ENCODE data around the gene SF3B5. TPM values are rescaled to one million over a fixed set of nuclear protein-coding genes. Genes with fewer than 3 reads are reported as not detected.

The SF3B5 gene
- polyA plus RNA-seq, 1 donor (not counting 4 experiments of a cell fraction or from before 2014, with no cell fraction given): 199 TPM

DNA sequence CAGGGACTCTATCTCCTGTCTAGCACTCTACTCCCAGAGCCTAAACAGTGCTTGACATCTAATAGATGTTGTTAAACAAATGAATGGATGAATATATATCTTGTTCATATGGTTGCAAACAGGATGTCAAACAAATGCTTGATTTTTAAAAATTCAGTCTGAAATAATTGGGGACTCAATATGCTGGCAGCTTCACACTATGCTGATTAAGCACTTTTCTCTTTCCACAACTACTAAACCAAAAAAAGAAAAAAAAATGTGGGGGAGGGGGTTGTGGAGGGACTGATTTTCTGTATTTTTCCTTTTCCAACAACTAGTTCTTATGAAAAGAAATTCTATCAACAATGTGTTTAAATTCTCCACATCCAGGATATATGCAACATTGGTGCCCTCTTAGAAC, 42.9 kb downstream of the SF3B5 start:
- FAIRE-seq (no peak), DNase-seq (ENCODE audit: low read depth, low spot score) (no peak)
- no peaks in the 10 kb centered on the region for H3K27me3 ChIP-seq (ENCODE audit: control insufficient read depth, extremely low read depth, insufficient read depth, low read length)
- no peak overlapping the region for H3K4me3 ChIP-seq (ENCODE audit: control insufficient read depth in 2 of 3, extremely low read depth in 1 of 3, insufficient read depth in 2 of 3, low read depth in 1 of 3, low read length in 3 of 3)
- no peaks in the 10 kb centered on the region for H3K9me3 ChIP-seq (ENCODE audit: control insufficient read depth, low read depth, low read length)
- no peak overlapping the region for H3K27ac ChIP-seq (ENCODE audit: control insufficient read depth, insufficient read depth, low read length)
- no peaks in the 10 kb centered on the region for H4K20me1 ChIP-seq (ENCODE audit: control insufficient read depth, extremely low read depth, insufficient read depth, low read length)
- no peaks in the 10 kb centered on the region for H3K79me2 ChIP-seq (ENCODE audit: control insufficient read depth, insufficient read depth, low read length)
- no peak overlapping the region for H3K4me2 ChIP-seq (ENCODE audit: control insufficient read depth, extremely low read depth, insufficient read depth, low read depth, low read length)
- no peaks in the 10 kb centered on the region for H3K9me1 ChIP-seq (ENCODE audit: control insufficient read depth, extremely low read depth, insufficient read depth, low read length)
- no peak overlapping the region for H3K9ac ChIP-seq (ENCODE audit: control insufficient read depth, extremely low read depth, insufficient read depth, low read length)
- no peaks in the 10 kb centered on the region for H3K4me1 ChIP-seq (ENCODE audit: control insufficient read depth, extremely low read depth, insufficient read depth, low read length)
- dilution Hi-C loops (cut with MboI; ENCODE audit: extremely low pct_ligation_motif_present, low sequenced_read_pairs): no loop called here
- H3K36me3 ChIP-seq (ENCODE audit: control insufficient read depth in 2 of 2, extremely low read depth in 1 of 2, insufficient read depth in 2 of 2, low read length in 2 of 2): no peaks in the 10 kb centered on the region
- no peak for TF ChIP-seq EZH2 (IDR thresholded peaks at IDR 0.05; ENCODE audit: low read length)
- TF ChIP-seq, protein P1, sequence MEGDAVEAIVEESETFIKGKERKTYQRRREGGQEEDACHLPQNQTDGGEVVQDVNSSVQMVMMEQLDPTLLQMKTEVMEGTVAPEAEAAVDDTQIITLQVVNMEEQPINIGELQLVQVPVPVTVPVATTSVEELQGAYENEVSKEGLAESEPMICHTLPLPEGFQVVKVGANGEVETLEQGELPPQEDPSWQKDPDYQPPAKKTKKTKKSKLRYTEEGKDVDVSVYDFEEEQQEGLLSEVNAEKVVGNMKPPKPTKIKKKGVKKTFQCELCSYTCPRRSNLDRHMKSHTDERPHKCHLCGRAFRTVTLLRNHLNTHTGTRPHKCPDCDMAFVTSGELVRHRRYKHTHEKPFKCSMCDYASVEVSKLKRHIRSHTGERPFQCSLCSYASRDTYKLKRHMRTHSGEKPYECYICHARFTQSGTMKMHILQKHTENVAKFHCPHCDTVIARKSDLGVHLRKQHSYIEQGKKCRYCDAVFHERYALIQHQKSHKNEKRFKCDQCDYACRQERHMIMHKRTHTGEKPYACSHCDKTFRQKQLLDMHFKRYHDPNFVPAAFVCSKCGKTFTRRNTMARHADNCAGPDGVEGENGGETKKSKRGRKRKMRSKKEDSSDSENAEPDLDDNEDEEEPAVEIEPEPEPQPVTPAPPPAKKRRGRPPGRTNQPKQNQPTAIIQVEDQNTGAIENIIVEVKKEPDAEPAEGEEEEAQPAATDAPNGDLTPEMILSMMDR (optimal IDR thresholded peaks at IDR 0.05 in 1 of 3, IDR thresholded peaks at IDR 0.05 in 1 of 3, conservative IDR thresholded peaks at IDR 0.05 in 1 of 3; ENCODE audit: extremely low read depth in 1 of 3, insufficient read depth in 2 of 3, low read length in 3 of 3): no peak
- no peak overlapping the region for H2AFZ ChIP-seq (ENCODE audit: control insufficient read depth, low read length)

DNA sequence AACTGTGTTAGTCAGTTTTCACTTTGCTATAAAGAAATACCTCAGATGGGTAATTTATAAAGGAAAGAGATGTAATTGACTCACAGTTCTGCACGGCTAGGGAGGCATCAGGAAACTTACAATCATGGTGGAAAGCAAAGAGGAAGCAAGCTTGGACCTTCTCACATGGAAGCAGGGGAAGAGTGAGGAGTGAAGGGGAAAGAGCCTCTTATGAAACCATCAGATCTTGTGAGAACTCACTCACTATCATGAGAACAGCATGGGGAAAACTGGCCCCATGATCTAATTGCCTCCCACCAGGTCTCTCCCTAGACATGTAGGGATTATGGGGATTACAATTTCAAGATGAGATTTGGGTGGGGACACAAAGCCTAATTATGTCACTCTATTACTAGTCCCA, 46.0 kb downstream of the SF3B5 start:
- no peaks in the 10 kb centered on the region for H3K9me3 ChIP-seq (ENCODE audit: control insufficient read depth, low read depth, low read length)
- H3K9me1 ChIP-seq (ENCODE audit: control insufficient read depth, extremely low read depth, insufficient read depth, low read length): no peaks in the 10 kb centered on the region
- no peak overlapping the region for H3K27ac ChIP-seq (ENCODE audit: control insufficient read depth, insufficient read depth, low read length)
- H3K27me3 ChIP-seq (ENCODE audit: control insufficient read depth, extremely low read depth, insufficient read depth, low read length): no peaks in the 10 kb centered on the region
- no peak overlapping the region for H3K4me3 ChIP-seq (ENCODE audit: control insufficient read depth in 2 of 3, extremely low read depth in 1 of 3, insufficient read depth in 2 of 3, low read depth in 1 of 3, low read length in 3 of 3)
- no peak overlapping the region for H3K9ac ChIP-seq (ENCODE audit: control insufficient read depth, extremely low read depth, insufficient read depth, low read length)
- dilution Hi-C loops (cut with MboI; ENCODE audit: extremely low pct_ligation_motif_present, low sequenced_read_pairs): no loop called here
- no peaks in the 10 kb centered on the region for H3K4me1 ChIP-seq (ENCODE audit: control insufficient read depth, extremely low read depth, insufficient read depth, low read length)
- no peaks in the 10 kb centered on the region for H3K79me2 ChIP-seq (ENCODE audit: control insufficient read depth, insufficient read depth, low read length)
- FAIRE-seq (no peak), DNase-seq (ENCODE audit: low read depth, low spot score) (no peak)
- no peaks in the 10 kb centered on the region for H3K36me3 ChIP-seq (ENCODE audit: control insufficient read depth in 2 of 2, extremely low read depth in 1 of 2, insufficient read depth in 2 of 2, low read length in 2 of 2)
- H3K4me2 ChIP-seq (ENCODE audit: control insufficient read depth, extremely low read depth, insufficient read depth, low read depth, low read length): no peak overlapping the region
- no peak overlapping the region for H2AFZ ChIP-seq (ENCODE audit: control insufficient read depth, low read length)
- TF ChIP-seq, protein P1 (optimal IDR thresholded peaks at IDR 0.05 in 1 of 3, IDR thresholded peaks at IDR 0.05 in 1 of 3, conservative IDR thresholded peaks at IDR 0.05 in 1 of 3; ENCODE audit: extremely low read depth in 1 of 3, insufficient read depth in 2 of 3, low read length in 3 of 3): no peak
- no peak for TF ChIP-seq EZH2 (IDR thresholded peaks at IDR 0.05; ENCODE audit: low read length)
- H4K20me1 ChIP-seq (ENCODE audit: control insufficient read depth, extremely low read depth, insufficient read depth, low read length): no peaks in the 10 kb centered on the region

Measured in keratinocyte (primary cell).